GM12875 (cell line): ENCODE data around the gene TMEM242.
"Not testable (repeated sequence)": the region's sequence is repeated elsewhere in the genome, so short reads cannot be mapped to it uniquely, and the experiment has no call there.

ENCODE experiments used
- H3K4me3 ChIP-seq: one replicate; pipeline ENCODE4 v1.5.1; 2011; ENCODE audit warnings: low read depth, low read length, control low read depth
- TF ChIP-seq, protein P1 (sequence below): IDR thresholded peaks from 2 replicates; pipeline ENCODE4 v1.5.1; 2011; ENCODE audit warnings: low read depth, mild to moderate bottlenecking, control low read depth, inconsistent platforms, low read length, moderate library complexity, borderline replicate concordance; ENCODE audit not compliant: insufficient read depth

TMEM242 gene

DNA sequence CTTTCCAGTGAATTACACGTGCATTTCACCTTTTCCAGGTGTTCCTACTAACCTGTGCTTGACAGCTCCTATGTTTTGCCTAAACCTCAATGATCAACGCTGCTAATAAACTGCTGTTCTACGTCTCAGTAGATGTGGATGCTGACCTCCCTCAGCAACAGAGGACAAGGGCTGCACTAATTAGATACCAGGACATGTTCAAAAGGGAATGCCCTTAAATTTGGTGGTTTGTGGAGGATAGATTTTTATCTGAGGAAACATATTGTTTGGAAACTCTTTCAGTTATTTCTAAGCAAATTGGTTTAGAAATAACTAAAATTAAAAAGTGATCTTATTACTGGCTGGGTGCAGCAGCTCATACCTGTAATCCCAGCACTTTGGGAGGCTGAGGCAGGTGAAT lies 38.6 kb upstream of the TMEM242 start:
- TF ChIP-seq, protein P1, sequence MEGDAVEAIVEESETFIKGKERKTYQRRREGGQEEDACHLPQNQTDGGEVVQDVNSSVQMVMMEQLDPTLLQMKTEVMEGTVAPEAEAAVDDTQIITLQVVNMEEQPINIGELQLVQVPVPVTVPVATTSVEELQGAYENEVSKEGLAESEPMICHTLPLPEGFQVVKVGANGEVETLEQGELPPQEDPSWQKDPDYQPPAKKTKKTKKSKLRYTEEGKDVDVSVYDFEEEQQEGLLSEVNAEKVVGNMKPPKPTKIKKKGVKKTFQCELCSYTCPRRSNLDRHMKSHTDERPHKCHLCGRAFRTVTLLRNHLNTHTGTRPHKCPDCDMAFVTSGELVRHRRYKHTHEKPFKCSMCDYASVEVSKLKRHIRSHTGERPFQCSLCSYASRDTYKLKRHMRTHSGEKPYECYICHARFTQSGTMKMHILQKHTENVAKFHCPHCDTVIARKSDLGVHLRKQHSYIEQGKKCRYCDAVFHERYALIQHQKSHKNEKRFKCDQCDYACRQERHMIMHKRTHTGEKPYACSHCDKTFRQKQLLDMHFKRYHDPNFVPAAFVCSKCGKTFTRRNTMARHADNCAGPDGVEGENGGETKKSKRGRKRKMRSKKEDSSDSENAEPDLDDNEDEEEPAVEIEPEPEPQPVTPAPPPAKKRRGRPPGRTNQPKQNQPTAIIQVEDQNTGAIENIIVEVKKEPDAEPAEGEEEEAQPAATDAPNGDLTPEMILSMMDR, result no peak

DNA sequence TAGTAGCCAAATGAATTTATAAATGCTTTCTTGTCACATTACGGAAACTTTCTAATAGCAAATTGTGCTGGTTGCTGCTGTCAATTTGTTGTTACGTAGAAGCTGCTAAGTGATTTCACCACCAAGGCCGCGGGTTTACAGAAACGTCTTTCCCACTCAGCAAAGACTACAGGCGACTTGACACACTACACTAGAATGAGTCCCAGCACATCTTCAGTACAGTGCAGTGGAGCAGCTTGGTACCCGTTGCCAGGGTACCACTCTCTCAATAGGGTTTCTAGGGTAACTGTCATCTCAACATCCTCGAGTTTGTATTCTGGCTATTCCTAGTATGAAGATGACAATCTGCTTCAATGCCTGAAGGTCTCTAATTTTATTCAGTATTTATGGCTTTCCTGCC lies 35.0 kb upstream of the TMEM242 start:
- H3K4me3 ChIP-seq, result no peak overlapping the region
- TF ChIP-seq, protein P1, result no peak

More for the DNA sequence above, 38.6 kb upstream of the TMEM242 start:
- H3K4me3 ChIP-seq, result no peak overlapping the region

DNA sequence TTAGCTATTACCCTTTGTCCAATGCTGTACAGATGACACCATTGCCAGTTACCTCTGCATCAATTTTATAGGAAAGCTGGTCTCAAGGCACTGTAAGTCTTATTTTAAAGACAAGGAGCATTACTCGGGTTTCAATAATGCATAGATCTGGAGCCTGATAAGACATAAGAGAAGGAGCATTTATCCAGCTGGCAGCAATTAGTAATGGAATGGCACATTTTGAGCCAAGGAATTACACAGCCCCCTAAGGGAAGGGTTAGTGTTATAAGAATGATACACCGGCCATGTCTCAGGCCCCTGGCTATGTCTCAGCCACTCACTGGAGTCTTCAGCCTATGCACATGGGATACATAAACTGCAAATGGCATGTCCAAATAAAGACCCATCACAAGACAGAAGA lies 23.1 kb upstream of the TMEM242 start:
- TF ChIP-seq, protein P1, result no peak
- no peak overlapping the region for H3K4me3 ChIP-seq

DNA sequence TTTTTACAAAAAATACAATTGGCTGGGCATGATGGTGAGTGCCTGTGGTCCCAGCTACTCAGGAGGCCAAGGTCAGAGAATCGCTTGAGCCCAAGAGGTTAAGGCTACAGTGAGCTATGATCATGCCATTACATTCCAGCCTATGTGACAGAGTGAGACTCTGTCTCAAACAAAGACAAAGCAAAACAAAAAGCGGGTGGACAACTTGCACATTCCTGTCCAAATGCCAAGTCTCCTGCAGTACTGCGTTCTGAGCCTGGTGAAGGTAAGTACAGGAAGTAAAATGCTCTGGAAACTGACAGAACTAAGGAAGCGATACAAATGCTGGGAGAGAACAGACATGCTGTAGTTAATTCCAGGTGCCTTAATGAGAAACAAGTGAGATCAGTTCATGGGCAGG lies 20.4 kb upstream of the TMEM242 start:
- TF ChIP-seq, protein P1, result no peak
- no peak overlapping the region for H3K4me3 ChIP-seq

DNA sequence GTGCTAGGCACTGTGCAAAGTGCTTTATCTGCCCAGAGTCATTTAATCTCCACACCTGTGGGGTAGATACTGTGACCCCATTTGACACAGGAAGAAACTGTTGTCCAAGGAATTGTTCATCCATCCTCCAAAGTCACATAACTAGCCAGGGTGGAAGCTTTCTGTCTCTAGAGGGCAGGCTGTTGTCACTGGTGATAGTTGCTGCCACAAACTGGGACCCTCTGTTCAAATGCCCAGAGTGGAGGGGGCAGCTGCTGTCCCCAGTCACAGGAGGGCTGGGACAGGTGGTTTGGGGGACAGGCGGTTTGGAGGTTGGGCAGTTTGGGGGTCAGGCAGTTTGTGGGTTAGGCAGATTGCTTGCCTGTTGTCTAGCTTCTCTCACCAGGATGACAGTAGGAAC lies 16.1 kb upstream of the TMEM242 start:
- H3K4me3 ChIP-seq, result no peak overlapping the region
- TF ChIP-seq, protein P1, result peak; percentile 14; the same call in 1 of the 2 replicates

DNA sequence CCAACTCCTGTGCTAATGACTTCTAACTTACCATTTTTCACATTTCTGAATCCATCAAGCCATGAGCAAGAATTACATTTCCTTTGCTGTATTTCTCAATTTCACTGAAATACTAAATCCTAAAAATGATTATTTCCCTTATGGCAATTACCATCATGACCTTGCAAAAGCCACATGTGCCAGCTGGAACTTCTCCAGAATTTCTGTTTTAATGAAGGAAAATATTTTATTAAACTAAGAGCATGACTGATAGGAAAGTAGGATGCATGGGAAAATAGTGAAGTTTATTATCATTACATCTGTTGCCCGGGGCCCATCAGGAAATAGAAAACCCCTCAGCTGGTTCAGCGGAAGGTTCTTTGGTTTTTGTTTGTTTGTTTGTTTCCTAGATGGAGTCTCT lies 14.4 kb upstream of the TMEM242 start:
- no peak overlapping the region for H3K4me3 ChIP-seq
- TF ChIP-seq, protein P1, result no peak

DNA sequence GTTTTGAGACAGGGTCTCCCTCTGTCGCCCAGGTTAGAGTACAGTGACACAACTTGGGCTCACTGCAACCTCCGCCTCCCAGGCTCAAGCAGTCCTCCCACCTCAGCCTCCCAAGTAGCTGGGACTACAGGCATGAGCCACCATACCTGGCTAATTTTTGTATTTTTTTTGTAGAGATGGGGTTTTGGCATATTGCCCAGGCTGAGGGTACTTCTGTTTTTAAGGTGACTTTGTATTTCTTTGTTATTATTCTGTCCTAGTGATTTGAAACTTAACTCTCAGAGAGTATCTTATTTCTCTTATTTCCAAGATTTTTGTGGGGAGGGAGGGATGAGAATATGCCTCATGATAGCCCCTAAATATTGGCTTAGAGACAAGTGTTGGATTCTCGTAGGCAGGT lies 14.0 kb upstream of the TMEM242 start:
- H3K4me3 ChIP-seq, result not testable (repeated sequence)

DNA sequence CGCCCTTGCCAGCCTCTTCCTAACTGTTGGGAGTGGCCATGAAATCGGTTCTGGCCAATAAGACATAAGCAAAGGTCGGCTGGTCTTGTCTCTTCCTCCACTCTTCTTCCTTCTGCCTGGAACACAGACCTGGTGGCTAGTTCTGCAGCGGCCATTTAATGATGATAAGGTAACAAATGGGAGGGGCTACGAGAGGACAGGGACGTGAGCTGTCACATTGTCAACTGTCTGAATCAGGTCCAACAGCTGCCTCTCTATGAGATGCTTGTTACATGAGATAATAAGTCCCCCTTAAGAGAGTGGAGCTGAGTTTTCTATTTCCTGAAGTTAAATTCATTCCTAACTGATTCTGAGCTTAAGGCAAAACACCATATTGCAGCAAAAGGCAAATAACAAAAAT lies 12.5 kb upstream of the TMEM242 start:
- no peak overlapping the region for H3K4me3 ChIP-seq
- TF ChIP-seq, protein P1, result no peak
